HL-60 (cell line): ENCODE measurements around the gene SMC3.

Experiments
- CTCF ChIP-seq: IDR thresholded peaks from one replicate; pipeline ENCODE4 v1.5.1; 2011; ENCODE audit warnings: low read length, control low read depth, inconsistent platforms; ENCODE audit not compliant: insufficient read depth
- GABPA ChIP-seq: IDR thresholded peaks from 2 replicates; pipeline ENCODE4 v1.6.1; 2012; ENCODE audit warnings: low read depth
- POLR2AphosphoS5 ChIP-seq: IDR thresholded peaks from 2 replicates; pipeline ENCODE4 v1.6.1; 2012; ENCODE audit warnings: low read depth
- SPI1 ChIP-seq: IDR thresholded peaks from 2 replicates; pipeline ENCODE4 v1.6.1; 2012; ENCODE audit warnings: low read depth, mild to moderate bottlenecking, borderline replicate concordance
- TF ChIP-seq, protein P1 (sequence below): IDR thresholded peaks from 2 replicates; pipeline ENCODE4 v1.6.1; 2012; ENCODE audit warnings: low read depth; ENCODE audit not compliant: insufficient replicate concordance

- TF ChIP-seq CTCF, result no peak
- no peak for TF ChIP-seq POLR2AphosphoS5
- TF ChIP-seq, protein P1, sequence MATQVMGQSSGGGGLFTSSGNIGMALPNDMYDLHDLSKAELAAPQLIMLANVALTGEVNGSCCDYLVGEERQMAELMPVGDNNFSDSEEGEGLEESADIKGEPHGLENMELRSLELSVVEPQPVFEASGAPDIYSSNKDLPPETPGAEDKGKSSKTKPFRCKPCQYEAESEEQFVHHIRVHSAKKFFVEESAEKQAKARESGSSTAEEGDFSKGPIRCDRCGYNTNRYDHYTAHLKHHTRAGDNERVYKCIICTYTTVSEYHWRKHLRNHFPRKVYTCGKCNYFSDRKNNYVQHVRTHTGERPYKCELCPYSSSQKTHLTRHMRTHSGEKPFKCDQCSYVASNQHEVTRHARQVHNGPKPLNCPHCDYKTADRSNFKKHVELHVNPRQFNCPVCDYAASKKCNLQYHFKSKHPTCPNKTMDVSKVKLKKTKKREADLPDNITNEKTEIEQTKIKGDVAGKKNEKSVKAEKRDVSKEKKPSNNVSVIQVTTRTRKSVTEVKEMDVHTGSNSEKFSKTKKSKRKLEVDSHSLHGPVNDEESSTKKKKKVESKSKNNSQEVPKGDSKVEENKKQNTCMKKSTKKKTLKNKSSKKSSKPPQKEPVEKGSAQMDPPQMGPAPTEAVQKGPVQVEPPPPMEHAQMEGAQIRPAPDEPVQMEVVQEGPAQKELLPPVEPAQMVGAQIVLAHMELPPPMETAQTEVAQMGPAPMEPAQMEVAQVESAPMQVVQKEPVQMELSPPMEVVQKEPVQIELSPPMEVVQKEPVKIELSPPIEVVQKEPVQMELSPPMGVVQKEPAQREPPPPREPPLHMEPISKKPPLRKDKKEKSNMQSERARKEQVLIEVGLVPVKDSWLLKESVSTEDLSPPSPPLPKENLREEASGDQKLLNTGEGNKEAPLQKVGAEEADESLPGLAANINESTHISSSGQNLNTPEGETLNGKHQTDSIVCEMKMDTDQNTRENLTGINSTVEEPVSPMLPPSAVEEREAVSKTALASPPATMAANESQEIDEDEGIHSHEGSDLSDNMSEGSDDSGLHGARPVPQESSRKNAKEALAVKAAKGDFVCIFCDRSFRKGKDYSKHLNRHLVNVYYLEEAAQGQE, result no peak
- TF ChIP-seq GABPA, result no peak
- no peak for TF ChIP-seq SPI1
These were observed 1.6 kb downstream of the SMC3 start for GRCh38 chr10:110569122-110569521.
